Caco-2 (cell line): ENCODE results near the gene LRP5. TPM values are rescaled to one million over a fixed set of nuclear protein-coding genes. Genes with fewer than 3 reads are reported as not detected.
A peak's percentile ranks its signal among the peaks of the same experiment; 100 is the strongest.

Experiments
- BruUV-seq: library from RNA; stranded (reverse); fragments of 400-500 nt; replicated peaks from 2 replicates; lab custom pipeline; 2021; lab: Mats Ljungman, UMichigan
- CTCF ChIA-PET: fragments of 300-600 bp; sonication (Branson Sonifier 250); formaldehyde crosslinking; loops from one replicate; lab custom pipeline; 2022; ENCODE audit warnings: antibody characterized with exemption; lab: Charles Lee
- POLR2A ChIA-PET: fragments of 300-600 bp; sonication (Branson Sonifier 250); formaldehyde crosslinking; loops from one replicate; lab custom pipeline; 2022; ENCODE audit warnings: antibody characterized with exemption; lab: Charles Lee
- DNase-seq, 2 experiments: peaks; one replicate each; pipeline versions ENCODE4 v3.0.0 to v3.0.0-alpha.2; 2020 to 2022
- H3K27me3 ChIP-seq: replicated peaks from 2 replicates; pipeline ENCODE4 v1.6.0; 2011; ENCODE audit warnings: low read length; ENCODE audit not compliant: control insufficient read depth, insufficient read depth
- H3K36me3 ChIP-seq: 2 replicates; pipeline ENCODE4 v1.5.1; 2011; ENCODE audit warnings: low read length; ENCODE audit not compliant: control insufficient read depth, insufficient read depth
- H3K4me1 ChIP-seq: fragments of 250-450 bp; sonication (Bioruptor Pico); 2 replicates; pipeline ENCODE4 v1.5.1; 2020; ENCODE audit warnings: mild to moderate bottlenecking
- H3K4me3 ChIP-seq: 2 replicates; pipeline ENCODE4 v1.5.1; 2011; ENCODE audit warnings: low read depth, mild to moderate bottlenecking, control low read depth, low read length
- H3K9me3 ChIP-seq: fragments of 250-450 bp; sonication (Bioruptor Pico); 2 replicates; pipeline ENCODE4 v1.5.1; 2020; ENCODE audit warnings: mild to moderate bottlenecking, moderate library complexity
- H3K27ac Mint-ChIP-seq: one replicate; pipeline ENCODE4 v1.8.0; 2022; ENCODE audit warnings: mixed read lengths; ENCODE audit not compliant: unreplicated experiment
- H3K27me3 Mint-ChIP-seq: one replicate; pipeline ENCODE4 v1.8.0; 2022; ENCODE audit warnings: mixed read lengths; ENCODE audit not compliant: insufficient read depth, unreplicated experiment
- H3K36me3 Mint-ChIP-seq: one replicate; pipeline ENCODE4 v1.8.0; 2022; ENCODE audit warnings: mild to moderate bottlenecking, mixed read lengths; ENCODE audit not compliant: insufficient read depth, unreplicated experiment
- H3K4me1 Mint-ChIP-seq: one replicate; pipeline ENCODE4 v1.8.0; 2022; ENCODE audit warnings: low read depth, mixed read lengths; ENCODE audit not compliant: unreplicated experiment
- H3K4me3 Mint-ChIP-seq: one replicate; pipeline ENCODE4 v1.8.0; 2022; ENCODE audit warnings: mild to moderate bottlenecking, moderate library complexity, mixed read lengths; ENCODE audit not compliant: unreplicated experiment
- H3K9me3 Mint-ChIP-seq: one replicate; pipeline ENCODE4 v1.8.0; 2022; ENCODE audit warnings: mixed read lengths; ENCODE audit not compliant: unreplicated experiment
- CTCF ChIP-seq, 2 experiments: fragments of 200-600 bp in 1 of 2; IDR thresholded peaks; 1 replicate in 1 of 2; 2 replicates in 1 of 2; pipeline versions ENCODE4 v1.5.1 to v1.8.0; 2011 to 2022; ENCODE audit warnings: antibody characterized with exemption in 1 of 2, control low read depth in 1 of 2, inconsistent platforms in 1 of 2, low read depth in 1 of 2, low read length in 1 of 2, mild to moderate bottlenecking in 1 of 2, moderate library complexity in 1 of 2; ENCODE audit not compliant: insufficient read depth in 1 of 2, severe bottlenecking in 1 of 2, unreplicated experiment in 1 of 2
- intact Hi-C: fragments of 100-400 bp; cut with micrococcal nuclease; formaldehyde crosslinking; loops from one replicate; pipeline ENCODE4 v1.10.0; 2022; ENCODE audit not compliant: unreplicated experiment
- total RNA-seq: library from RNA; stranded (reverse); gene quantifications from 2 replicates; pipeline ENCODE4 v1.2.3, GENCODE V29; 2022

The LRP5 gene
- total RNA-seq, 1 experiment from 2014 or later = 94.3 TPM

GRCh38 chr11:68303982-68304780, 8.2 kb upstream of the LRP5 start:
- intact Hi-C loops = no loop called here
- H3K36me3 Mint-ChIP-seq = peaks cover 12% of the 10 kb centered on the region
- no peaks in the 10 kb centered on the region for H3K27me3 Mint-ChIP-seq

GRCh38 chr11:68306636-68307035, 5.8 kb upstream of the LRP5 start:
- POLR2A ChIA-PET = interaction anchor here (0.6 kb wide), 1 partner anchor 9 kb away, joined by 3 read pairs; no protein-coding TSS in a partner anchor
- intact Hi-C loops = no loop called here
- Histone ChIP-seq H3K4me3 (no peak overlapping the region), H3K27me3 (no peaks in the 10 kb centered on the region), H3K36me3 (no peaks in the 10 kb centered on the region), H3K4me1 (peaks cover 12% of the 10 kb centered on the region), H3K9me3 (peaks cover 17% of the 10 kb centered on the region)
- Mint-ChIP-seq H3K4me1 (peaks cover 21% of the 10 kb centered on the region), H3K27ac (no peak overlapping the region), H3K27me3 (no peaks in the 10 kb centered on the region), H3K9me3 (peaks cover 12% of the 10 kb centered on the region), H3K36me3 (peaks cover 12% of the 10 kb centered on the region), H3K4me3 (no peak overlapping the region)
- TF ChIP-seq CTCF (IDR thresholded peaks at IDR 0.05; ENCODE audit: insufficient read depth in 1 of 2, low read depth in 1 of 2, low read length in 1 of 2, severe bottlenecking in 1 of 2, unreplicated experiment in 1 of 2) = no peak
- peak in 1 of 2 experiments; percentile 21 for DNase-seq
- CTCF ChIA-PET = interaction anchor here (1.3 kb wide), 1 partner anchor 9 kb away, joined by 6 read pairs; no protein-coding TSS in a partner anchor
- no TSS peak for BruUV-seq

More at GRCh38 chr11:68303982-68304780, 8.2 kb upstream of the LRP5 start:
- H3K9me3 ChIP-seq = peaks cover 17% of the 10 kb centered on the region
- H3K27ac Mint-ChIP-seq = peak overlapping the region; percentile 20
- H3K27me3 ChIP-seq = no peaks in the 10 kb centered on the region
- no peak for TF ChIP-seq CTCF (IDR thresholded peaks at IDR 0.05; ENCODE audit: insufficient read depth in 1 of 2, low read depth in 1 of 2, low read length in 1 of 2, severe bottlenecking in 1 of 2, unreplicated experiment in 1 of 2)
- H3K9me3 Mint-ChIP-seq = peaks cover 12% of the 10 kb centered on the region
- peak in 1 of 2 experiments; percentile 28 for DNase-seq
- H3K4me1 ChIP-seq = peaks cover 12% of the 10 kb centered on the region
- no peak overlapping the region for H3K4me3 ChIP-seq
- peaks cover 4% of the 10 kb centered on the region for H3K4me1 Mint-ChIP-seq
- H3K36me3 ChIP-seq = no peaks in the 10 kb centered on the region
- no peak overlapping the region for H3K4me3 Mint-ChIP-seq
- ChIA-PET CTCF (interaction anchor here (0.6 kb wide), 1 partner anchor 91 kb away, joined by 5 read pairs; no protein-coding TSS in a partner anchor), POLR2A (interaction anchor here (1.1 kb wide), 1 partner anchor 32 kb away, joined by 3 read pairs; the partner anchor contains the start of gene C11orf24)
- BruUV-seq = no TSS peak

- intact Hi-C loops = no loop called here
- peaks cover 22% of the 10 kb centered on the region for H3K4me1 Mint-ChIP-seq
Observed at GRCh38 chr11:68308068-68308467, 4.3 kb upstream of the LRP5 start.

More at GRCh38 chr11:68308068-68308467, 4.3 kb upstream of the LRP5 start:
- no peak for TF ChIP-seq CTCF (IDR thresholded peaks at IDR 0.05; ENCODE audit: insufficient read depth in 1 of 2, low read depth in 1 of 2, low read length in 1 of 2, severe bottlenecking in 1 of 2, unreplicated experiment in 1 of 2)
- ChIA-PET POLR2A (no interaction called here), CTCF (interaction anchor here (0.6 to 1.3 kb wide), 3 partner anchors 10 to 16 kb away, joined by 3 to 6 read pairs (median 4); no protein-coding TSS in a partner anchor)
- Histone ChIP-seq H3K4me3 (no peak overlapping the region), H3K36me3 (no peaks in the 10 kb centered on the region), H3K9me3 (peaks cover 17% of the 10 kb centered on the region), H3K27me3 (no peaks in the 10 kb centered on the region), H3K4me1 (peaks cover 9% of the 10 kb centered on the region)
- peaks cover 12% of the 10 kb centered on the region for H3K36me3 Mint-ChIP-seq
- peaks cover 12% of the 10 kb centered on the region for H3K9me3 Mint-ChIP-seq
- no peaks in the 10 kb centered on the region for H3K27me3 Mint-ChIP-seq
- peak in 1 of 2 experiments; percentile 34 for DNase-seq
- no peak overlapping the region for H3K27ac Mint-ChIP-seq
- H3K4me3 Mint-ChIP-seq = no peak overlapping the region
- no TSS peak for BruUV-seq
